ENCODE results near the gene NAP1L1.

NAP1L1 gene

DNA sequence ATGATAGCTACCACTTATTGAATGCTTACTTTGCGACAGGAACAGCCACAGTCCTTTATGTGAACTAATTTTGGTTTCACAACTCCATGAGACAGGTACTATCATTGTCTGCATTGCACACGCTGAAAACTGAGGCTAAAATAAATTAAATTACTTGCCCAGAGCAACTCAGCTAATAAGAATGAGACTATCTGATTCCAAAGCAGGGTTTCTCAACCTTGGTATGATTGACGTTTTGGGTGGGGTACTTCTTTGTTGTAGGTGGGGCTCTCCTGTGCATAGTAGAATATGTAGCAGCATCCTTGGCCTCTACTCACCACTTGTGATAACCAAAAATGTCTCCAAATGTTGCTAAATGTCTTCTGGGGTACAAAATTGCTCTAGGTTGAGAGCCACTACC is 62.0 kb downstream of the NAP1L1 start:
- Histone ChIP-seq H3K4me3 (no peak overlapping the region), H3K27ac (no peak overlapping the region)
- TF ChIP-seq, protein P1, sequence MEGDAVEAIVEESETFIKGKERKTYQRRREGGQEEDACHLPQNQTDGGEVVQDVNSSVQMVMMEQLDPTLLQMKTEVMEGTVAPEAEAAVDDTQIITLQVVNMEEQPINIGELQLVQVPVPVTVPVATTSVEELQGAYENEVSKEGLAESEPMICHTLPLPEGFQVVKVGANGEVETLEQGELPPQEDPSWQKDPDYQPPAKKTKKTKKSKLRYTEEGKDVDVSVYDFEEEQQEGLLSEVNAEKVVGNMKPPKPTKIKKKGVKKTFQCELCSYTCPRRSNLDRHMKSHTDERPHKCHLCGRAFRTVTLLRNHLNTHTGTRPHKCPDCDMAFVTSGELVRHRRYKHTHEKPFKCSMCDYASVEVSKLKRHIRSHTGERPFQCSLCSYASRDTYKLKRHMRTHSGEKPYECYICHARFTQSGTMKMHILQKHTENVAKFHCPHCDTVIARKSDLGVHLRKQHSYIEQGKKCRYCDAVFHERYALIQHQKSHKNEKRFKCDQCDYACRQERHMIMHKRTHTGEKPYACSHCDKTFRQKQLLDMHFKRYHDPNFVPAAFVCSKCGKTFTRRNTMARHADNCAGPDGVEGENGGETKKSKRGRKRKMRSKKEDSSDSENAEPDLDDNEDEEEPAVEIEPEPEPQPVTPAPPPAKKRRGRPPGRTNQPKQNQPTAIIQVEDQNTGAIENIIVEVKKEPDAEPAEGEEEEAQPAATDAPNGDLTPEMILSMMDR (IDR thresholded peaks at IDR 0.05), result no peak
- DNase-seq (ENCODE audit: low spot score), result no peak

DNA sequence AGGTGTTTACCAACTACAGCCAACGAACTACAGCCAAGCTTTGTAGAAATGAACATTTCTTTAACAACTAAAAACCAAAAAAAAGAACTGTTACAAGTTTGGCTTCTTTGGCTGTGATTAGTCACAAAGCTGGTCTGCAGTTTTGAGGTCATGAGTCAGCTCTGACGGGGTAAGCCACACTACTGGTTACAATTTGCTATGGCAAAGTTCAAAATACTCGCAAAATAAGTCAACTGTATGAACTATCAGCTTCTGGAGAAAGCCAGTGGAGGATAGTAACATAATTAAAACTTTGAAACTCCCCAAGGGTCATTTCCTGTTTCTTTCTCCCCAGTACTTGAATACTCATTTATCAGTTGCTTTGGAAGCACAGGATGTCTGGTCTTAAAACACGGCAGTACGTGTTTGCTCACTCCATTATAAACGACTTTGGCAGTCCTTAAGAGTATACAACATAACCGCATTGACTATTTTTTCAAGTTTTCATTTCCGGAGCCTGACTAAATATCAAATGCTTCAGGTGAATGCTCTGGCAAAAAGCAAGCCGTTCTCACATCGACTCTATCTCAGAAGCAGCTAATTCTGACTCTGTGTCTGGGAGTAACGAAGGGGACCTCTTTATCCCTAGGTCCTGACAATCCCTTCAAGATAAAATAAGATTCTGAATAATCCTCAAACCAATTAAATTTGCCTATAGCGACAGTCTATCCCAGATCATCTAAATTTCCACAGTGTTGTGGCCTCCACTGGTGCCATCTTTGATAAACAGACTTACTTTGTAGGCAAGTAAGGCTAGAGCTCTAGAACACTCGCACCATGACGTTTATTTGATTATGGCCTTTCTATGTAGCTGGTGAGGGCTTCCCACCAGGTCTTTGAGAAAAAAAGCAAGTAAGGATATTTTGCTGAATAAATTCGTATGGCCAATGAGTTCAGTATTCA is 63.5 kb downstream of the NAP1L1 start:
- Histone ChIP-seq H3K4me3 (no peak overlapping the region), H3K27ac (peak overlapping the region in 1 of 2 donors; percentile 56)
- DNase-seq (ENCODE audit: low spot score), result no peak
- TF ChIP-seq, protein P1 (IDR thresholded peaks at IDR 0.05), result no peak

DNA sequence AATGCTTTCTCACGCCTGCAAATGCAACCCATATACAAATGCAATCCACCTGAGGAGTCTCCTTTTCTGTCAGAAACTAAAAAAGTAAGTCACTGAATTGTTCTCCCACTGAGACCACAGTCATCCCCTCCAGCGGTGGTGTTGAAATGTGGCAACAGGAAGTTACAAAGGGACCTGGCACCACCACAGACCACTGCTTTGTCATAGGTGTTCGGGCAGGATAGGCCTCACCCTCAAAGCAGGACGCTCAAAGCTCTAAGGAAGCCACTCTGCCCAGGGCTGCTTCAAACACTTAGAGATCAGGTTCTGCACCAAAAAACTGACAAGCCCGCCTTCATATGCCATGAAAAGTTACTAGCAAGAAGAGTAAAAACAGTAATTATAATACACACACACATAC is 64.2 kb downstream of the NAP1L1 start:
- DNase-seq (ENCODE audit: low spot score), result no peak
- TF ChIP-seq, protein P1 (IDR thresholded peaks at IDR 0.05), result no peak
- peak overlapping the region in 1 of 2 donors; percentile 52 for H3K27ac ChIP-seq
- H3K4me3 ChIP-seq, result no peak overlapping the region

DNA sequence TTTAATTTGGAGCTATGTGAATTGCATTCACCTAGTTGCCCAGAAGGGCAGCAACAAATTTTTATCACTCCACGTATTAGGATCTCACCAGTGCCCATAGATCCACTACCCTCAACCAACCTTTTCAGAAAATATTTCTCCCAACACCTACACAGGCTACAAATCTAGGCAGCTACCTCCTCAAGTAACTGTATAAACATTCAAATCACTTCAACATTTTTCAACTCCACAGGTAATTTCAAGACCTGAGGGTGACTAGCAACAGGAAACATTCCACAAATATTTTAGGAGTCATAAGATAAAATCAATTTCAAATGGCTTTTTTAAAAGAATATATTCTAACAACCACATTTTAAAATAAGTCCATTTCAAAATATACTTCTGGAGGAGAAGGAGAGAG is 65.8 kb downstream of the NAP1L1 start:
- DNase-seq (ENCODE audit: low spot score), result no peak
- Histone ChIP-seq H3K27ac (no peak overlapping the region), H3K4me3 (no peak overlapping the region)
- TF ChIP-seq, protein P1 (IDR thresholded peaks at IDR 0.05), result no peak

DNA sequence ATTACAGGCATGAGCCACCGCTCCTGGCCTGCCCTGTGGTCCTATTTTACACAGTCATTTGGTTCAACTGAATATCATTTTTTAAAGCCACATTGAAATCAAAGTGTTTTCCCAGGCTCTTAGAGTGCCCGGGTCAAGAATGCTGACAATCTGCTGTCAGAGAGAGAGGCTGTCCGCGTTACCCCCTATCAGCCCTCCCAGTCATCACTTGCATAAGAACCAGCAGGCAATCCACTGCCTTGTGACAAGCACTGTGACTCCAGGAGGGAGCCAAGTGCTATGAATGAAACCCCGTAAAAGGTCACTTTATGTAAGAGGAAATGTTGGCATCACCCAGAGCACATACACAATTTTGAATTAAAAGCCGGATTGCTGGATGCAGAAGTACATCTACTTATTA is 66.4 kb downstream of the NAP1L1 start:
- TF ChIP-seq, protein P1 (IDR thresholded peaks at IDR 0.05), result no peak
- DNase-seq (ENCODE audit: low spot score), result no peak
- H3K4me3 ChIP-seq, result no peak overlapping the region
- no peak overlapping the region for H3K27ac ChIP-seq

DNA sequence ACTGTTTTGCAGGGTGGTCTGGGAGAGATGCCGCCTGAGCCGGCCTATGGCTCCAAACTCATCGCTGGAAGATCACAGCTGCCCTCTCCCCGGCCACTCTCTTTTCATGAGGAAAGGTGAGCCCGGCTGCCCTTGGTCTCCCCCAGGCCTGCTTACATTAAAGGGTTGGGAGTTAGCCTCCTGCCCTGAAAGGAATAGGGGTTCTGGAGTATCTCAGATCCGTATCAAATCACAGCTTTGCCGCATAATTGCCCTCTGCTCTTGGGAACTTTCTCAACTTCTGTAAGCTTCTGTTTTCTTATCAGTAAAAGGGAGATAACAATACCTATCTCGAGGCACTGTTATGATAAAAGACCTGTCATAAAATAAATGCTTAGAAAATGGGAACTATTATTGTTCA is 70.5 kb downstream of the NAP1L1 start:
- TF ChIP-seq, protein P1 (IDR thresholded peaks at IDR 0.05), result no peak
- DNase-seq (ENCODE audit: low spot score), result no peak
- H3K27ac ChIP-seq, result no peak overlapping the region
- H3K4me3 ChIP-seq, result no peak overlapping the region

DNA sequence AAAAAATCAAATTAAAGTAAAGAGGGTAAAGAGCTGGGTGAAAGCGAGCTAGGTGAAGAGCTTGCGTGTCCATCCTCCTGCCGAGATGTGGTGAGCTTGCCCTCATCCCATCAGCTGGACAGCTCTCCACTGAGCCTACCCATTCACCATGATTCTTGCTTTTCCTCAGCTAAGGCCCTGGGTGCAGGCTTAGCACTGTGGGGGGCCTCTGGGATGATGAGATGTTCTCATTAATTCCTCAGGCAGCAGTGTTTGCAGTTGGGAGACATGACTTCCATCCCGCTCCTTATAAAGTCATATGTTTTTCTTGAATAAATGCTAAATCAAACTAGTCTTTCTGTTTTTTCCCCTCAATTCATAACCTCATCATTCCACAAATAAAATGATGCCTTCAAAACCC is 70.9 kb downstream of the NAP1L1 start:
- Histone ChIP-seq H3K27ac (no peak overlapping the region), H3K4me3 (no peak overlapping the region)
- no peak for DNase-seq (ENCODE audit: low spot score)
- TF ChIP-seq, protein P1 (IDR thresholded peaks at IDR 0.05), result no peak
